Loucy (cell line): Measurements from ENCODE around the gene PLA2G4F.

ENCODE experiments used
- H2AFZ ChIP-seq: fragments of 200-600 bp; sonication (generic); 2 replicates; pipeline ENCODE4 v1.6.0; 2016; ENCODE audit warnings: antibody characterized with exemption, mild to moderate bottlenecking, low read length, moderate library complexity
- H3F3A ChIP-seq: fragments of 200-600 bp; 2 replicates; pipeline ENCODE4 v1.6.0; 2016; ENCODE audit warnings: antibody characterized with exemption, low read depth, mild to moderate bottlenecking
- H3K27me3 ChIP-seq: fragments of 200-600 bp; sonication (generic); 2 replicates; pipeline ENCODE4 v1.6.1; 2014; ENCODE audit warnings: low read length, mild to moderate bottlenecking; ENCODE audit not compliant: insufficient read depth, poor library complexity, severe bottlenecking
- H3K36me3 ChIP-seq: fragments of 200-600 bp; sonication (generic); 2 replicates; pipeline ENCODE4 v1.6.1; 2016; ENCODE audit warnings: low read length; ENCODE audit not compliant: insufficient read depth
- H3K4me1 ChIP-seq: fragments of 200-600 bp; sonication (generic); 2 replicates; pipeline ENCODE4 v1.5.1; 2014; ENCODE audit warnings: low read length, mild to moderate bottlenecking; ENCODE audit not compliant: insufficient read depth, poor library complexity, severe bottlenecking
- H3K4me2 ChIP-seq: fragments of 200-600 bp; sonication (generic); 2 replicates; pipeline ENCODE4 v1.6.0; 2014; ENCODE audit warnings: antibody characterized with exemption, low read length, low read depth, mild to moderate bottlenecking; ENCODE audit not compliant: poor library complexity, severe bottlenecking
- H3K4me3 ChIP-seq: fragments of 200-600 bp; sonication (generic); 2 replicates; pipeline ENCODE4 v1.5.1; 2014; ENCODE audit warnings: low read length, mild to moderate bottlenecking, mixed read lengths; ENCODE audit not compliant: poor library complexity, severe bottlenecking
- H3K79me2 ChIP-seq: fragments of 200-600 bp; sonication (generic); 2 replicates; pipeline ENCODE4 v1.6.1; 2014; ENCODE audit warnings: low read length; ENCODE audit not compliant: insufficient read depth
- H3K9ac ChIP-seq: fragments of 200-600 bp; sonication (generic); 2 replicates; pipeline ENCODE4 v1.6.0; 2014; ENCODE audit warnings: mild to moderate bottlenecking, low read depth, low read length, moderate library complexity; ENCODE audit not compliant: poor library complexity, severe bottlenecking
- H3K9me2 ChIP-seq: fragments of 200-600 bp; sonication (generic); replicated peaks from 2 replicates; pipeline ENCODE4 v1.6.1; 2016; ENCODE audit warnings: low read depth, low read length, mixed read lengths
- H3K9me3 ChIP-seq: fragments of 200-600 bp; sonication (generic); 2 replicates; pipeline ENCODE4 v1.6.1; 2014; ENCODE audit warnings: mild to moderate bottlenecking, antibody characterized with exemption, low read length, low read depth; ENCODE audit not compliant: insufficient read depth
- H4K20me1 ChIP-seq: fragments of 200-600 bp; sonication (generic); 2 replicates; pipeline ENCODE4 v1.6.0; 2014; ENCODE audit warnings: antibody characterized with exemption, low read length, mild to moderate bottlenecking; ENCODE audit not compliant: insufficient read depth, poor library complexity, severe bottlenecking
- CTCF ChIP-seq: fragments of 200-600 bp; sonication (generic); conservative IDR thresholded peaks from 2 replicates; pipeline ENCODE4 v1.5.1; 2014; ENCODE audit warnings: mild to moderate bottlenecking, antibody characterized with exemption, low read length
- EZH2phosphoT487 ChIP-seq: fragments of 200-600 bp; IDR thresholded peaks from 2 replicates; pipeline ENCODE4 v1.6.1; 2018; ENCODE audit warnings: antibody characterized with exemption, mild to moderate bottlenecking, moderate library complexity, borderline replicate concordance

The PLA2G4F gene

GRCh38 chr15:42157981-42158765 lies 1.7 kb upstream of the PLA2G4F start:
- no peaks in the 10 kb centered on the region for H3K27me3 ChIP-seq
- H3K9me2 ChIP-seq, result no peaks in the 10 kb centered on the region
- H3K79me2 ChIP-seq, result no peaks in the 10 kb centered on the region
- H3K4me3 ChIP-seq, result no peak overlapping the region
- no peaks in the 10 kb centered on the region for H3K9me3 ChIP-seq
- no peak overlapping the region for H3K4me2 ChIP-seq
- TF ChIP-seq EZH2phosphoT487, result no peak
- no peak for TF ChIP-seq CTCF
- H3K4me1 ChIP-seq, result no peaks in the 10 kb centered on the region
- H3F3A ChIP-seq, result no peaks in the 10 kb centered on the region
- peaks cover 40% of the 10 kb centered on the region; the same call in 1 of the 2 replicates for H3K36me3 ChIP-seq
- H3K9ac ChIP-seq, result no peak overlapping the region
- no peaks in the 10 kb centered on the region for H4K20me1 ChIP-seq
- no peak overlapping the region for H2AFZ ChIP-seq

- H3K9me3 ChIP-seq, result no peaks in the 10 kb centered on the region
- no peaks in the 10 kb centered on the region for H3K79me2 ChIP-seq
- TF ChIP-seq CTCF, result no peak
- no peak for TF ChIP-seq EZH2phosphoT487
- no peaks in the 10 kb centered on the region for H3K9me2 ChIP-seq
- peaks cover 33% of the 10 kb centered on the region; the same call in 1 of the 2 replicates for H3K36me3 ChIP-seq
- no peaks in the 10 kb centered on the region for H3K4me1 ChIP-seq
- no peaks in the 10 kb centered on the region for H3K27me3 ChIP-seq
- H3K4me3 ChIP-seq, result no peak overlapping the region
- no peaks in the 10 kb centered on the region for H3F3A ChIP-seq
- H3K4me2 ChIP-seq, result no peak overlapping the region
- H2AFZ ChIP-seq, result no peak overlapping the region
- no peak overlapping the region for H3K9ac ChIP-seq
- H4K20me1 ChIP-seq, result no peaks in the 10 kb centered on the region
These were observed 945 bp upstream of the PLA2G4F start for GRCh38 chr15:42157381-42157780.

GRCh38 chr15:42155546-42156242 lies 742 bp downstream of the PLA2G4F start:
- H3K9ac ChIP-seq, result no peak overlapping the region
- H2AFZ ChIP-seq, result no peak overlapping the region
- no peaks in the 10 kb centered on the region for H3K9me3 ChIP-seq
- peaks cover 16% of the 10 kb centered on the region; the same call in 1 of the 2 replicates for H3K36me3 ChIP-seq
- TF ChIP-seq CTCF (no peak), EZH2phosphoT487 (no peak)
- no peaks in the 10 kb centered on the region for H3K9me2 ChIP-seq
- H3F3A ChIP-seq, result no peaks in the 10 kb centered on the region
- H3K4me1 ChIP-seq, result peaks cover 4% of the 10 kb centered on the region
- no peak overlapping the region for H3K4me2 ChIP-seq
- no peaks in the 10 kb centered on the region for H3K79me2 ChIP-seq
- H3K4me3 ChIP-seq, result no peak overlapping the region
- no peaks in the 10 kb centered on the region for H3K27me3 ChIP-seq
- H4K20me1 ChIP-seq, result no peaks in the 10 kb centered on the region
